Measurements from ENCODE around the gene COL27A1. TPM values are rescaled to one million over a fixed set of nuclear protein-coding genes. Genes with fewer than 3 reads are reported as not detected.

COL27A1 gene
- total and polyA plus RNA-seq, 2 experiments from 2014 or later, result 10.5 to 18.0 TPM

DNA sequence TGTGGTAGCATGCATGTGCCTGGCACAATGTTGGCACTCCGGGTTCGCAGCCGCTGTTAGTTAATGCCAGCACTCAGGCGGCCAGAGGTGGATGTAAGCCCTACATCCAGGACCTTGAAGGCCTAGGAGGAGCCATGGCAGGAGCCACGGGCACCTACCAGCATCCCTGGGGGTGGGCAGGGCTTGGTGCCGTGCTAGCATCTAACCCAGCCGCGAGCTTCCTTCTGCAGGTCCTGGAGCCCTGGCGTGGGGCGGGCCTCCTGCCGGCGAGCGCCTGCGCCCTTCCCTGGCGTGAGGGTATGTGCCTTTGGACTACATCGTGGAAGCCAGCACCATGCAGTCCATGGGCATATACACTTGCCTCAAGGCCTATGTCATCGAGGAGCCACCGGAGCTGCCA is 53.8 kb downstream of the COL27A1 start:
- Mint-ChIP-seq H3K27ac (no peak overlapping the region), H3K9me3 (no peaks in the 10 kb centered on the region)
- no peaks in the 10 kb centered on the region for H3F3A ChIP-seq (replicated peaks; ENCODE audit: low read depth)

More for the DNA sequence above, 53.8 kb downstream of the COL27A1 start:
- no peaks in the 10 kb centered on the region for H3K9me2 ChIP-seq (ENCODE audit: insufficient read depth)
- H3K36me3 Mint-ChIP-seq (ENCODE audit: low read depth), result peaks cover 3% of the 10 kb centered on the region; the same call in 1 of the 3 replicates
- H3K4me3 ChIP-seq, result no peak overlapping the region
- TF ChIP-seq EZH2phosphoT487 (IDR thresholded peaks at IDR 0.05; ENCODE audit: unreplicated experiment) (no peak), NANOG (IDR thresholded peaks at IDR 0.05; ENCODE audit: borderline replicate concordance) (no peak), ZNF331 (CRISPR knock-in tag; IDR thresholded peaks at IDR 0.05; ENCODE audit: low read depth) (no peak), CREB1 (CRISPR knock-in tag; IDR thresholded peaks at IDR 0.05; ENCODE audit: low read depth) (no peak), EZH2 (IDR thresholded peaks at IDR 0.05; ENCODE audit: low read depth, unreplicated experiment) (no peak), POLR2AphosphoS5 (IDR thresholded peaks at IDR 0.05; ENCODE audit: low read depth) (no peak), STAT1 (IDR thresholded peaks at IDR 0.05; ENCODE audit: unreplicated experiment) (no peak), JUNB (IDR thresholded peaks at IDR 0.05; ENCODE audit: unreplicated experiment) (no peak), ZNF114 (CRISPR knock-in tag; IDR thresholded peaks at IDR 0.05) (no peak), ETS1 (IDR thresholded peaks at IDR 0.05) (no peak)
- TF ChIP-seq, protein P1, sequence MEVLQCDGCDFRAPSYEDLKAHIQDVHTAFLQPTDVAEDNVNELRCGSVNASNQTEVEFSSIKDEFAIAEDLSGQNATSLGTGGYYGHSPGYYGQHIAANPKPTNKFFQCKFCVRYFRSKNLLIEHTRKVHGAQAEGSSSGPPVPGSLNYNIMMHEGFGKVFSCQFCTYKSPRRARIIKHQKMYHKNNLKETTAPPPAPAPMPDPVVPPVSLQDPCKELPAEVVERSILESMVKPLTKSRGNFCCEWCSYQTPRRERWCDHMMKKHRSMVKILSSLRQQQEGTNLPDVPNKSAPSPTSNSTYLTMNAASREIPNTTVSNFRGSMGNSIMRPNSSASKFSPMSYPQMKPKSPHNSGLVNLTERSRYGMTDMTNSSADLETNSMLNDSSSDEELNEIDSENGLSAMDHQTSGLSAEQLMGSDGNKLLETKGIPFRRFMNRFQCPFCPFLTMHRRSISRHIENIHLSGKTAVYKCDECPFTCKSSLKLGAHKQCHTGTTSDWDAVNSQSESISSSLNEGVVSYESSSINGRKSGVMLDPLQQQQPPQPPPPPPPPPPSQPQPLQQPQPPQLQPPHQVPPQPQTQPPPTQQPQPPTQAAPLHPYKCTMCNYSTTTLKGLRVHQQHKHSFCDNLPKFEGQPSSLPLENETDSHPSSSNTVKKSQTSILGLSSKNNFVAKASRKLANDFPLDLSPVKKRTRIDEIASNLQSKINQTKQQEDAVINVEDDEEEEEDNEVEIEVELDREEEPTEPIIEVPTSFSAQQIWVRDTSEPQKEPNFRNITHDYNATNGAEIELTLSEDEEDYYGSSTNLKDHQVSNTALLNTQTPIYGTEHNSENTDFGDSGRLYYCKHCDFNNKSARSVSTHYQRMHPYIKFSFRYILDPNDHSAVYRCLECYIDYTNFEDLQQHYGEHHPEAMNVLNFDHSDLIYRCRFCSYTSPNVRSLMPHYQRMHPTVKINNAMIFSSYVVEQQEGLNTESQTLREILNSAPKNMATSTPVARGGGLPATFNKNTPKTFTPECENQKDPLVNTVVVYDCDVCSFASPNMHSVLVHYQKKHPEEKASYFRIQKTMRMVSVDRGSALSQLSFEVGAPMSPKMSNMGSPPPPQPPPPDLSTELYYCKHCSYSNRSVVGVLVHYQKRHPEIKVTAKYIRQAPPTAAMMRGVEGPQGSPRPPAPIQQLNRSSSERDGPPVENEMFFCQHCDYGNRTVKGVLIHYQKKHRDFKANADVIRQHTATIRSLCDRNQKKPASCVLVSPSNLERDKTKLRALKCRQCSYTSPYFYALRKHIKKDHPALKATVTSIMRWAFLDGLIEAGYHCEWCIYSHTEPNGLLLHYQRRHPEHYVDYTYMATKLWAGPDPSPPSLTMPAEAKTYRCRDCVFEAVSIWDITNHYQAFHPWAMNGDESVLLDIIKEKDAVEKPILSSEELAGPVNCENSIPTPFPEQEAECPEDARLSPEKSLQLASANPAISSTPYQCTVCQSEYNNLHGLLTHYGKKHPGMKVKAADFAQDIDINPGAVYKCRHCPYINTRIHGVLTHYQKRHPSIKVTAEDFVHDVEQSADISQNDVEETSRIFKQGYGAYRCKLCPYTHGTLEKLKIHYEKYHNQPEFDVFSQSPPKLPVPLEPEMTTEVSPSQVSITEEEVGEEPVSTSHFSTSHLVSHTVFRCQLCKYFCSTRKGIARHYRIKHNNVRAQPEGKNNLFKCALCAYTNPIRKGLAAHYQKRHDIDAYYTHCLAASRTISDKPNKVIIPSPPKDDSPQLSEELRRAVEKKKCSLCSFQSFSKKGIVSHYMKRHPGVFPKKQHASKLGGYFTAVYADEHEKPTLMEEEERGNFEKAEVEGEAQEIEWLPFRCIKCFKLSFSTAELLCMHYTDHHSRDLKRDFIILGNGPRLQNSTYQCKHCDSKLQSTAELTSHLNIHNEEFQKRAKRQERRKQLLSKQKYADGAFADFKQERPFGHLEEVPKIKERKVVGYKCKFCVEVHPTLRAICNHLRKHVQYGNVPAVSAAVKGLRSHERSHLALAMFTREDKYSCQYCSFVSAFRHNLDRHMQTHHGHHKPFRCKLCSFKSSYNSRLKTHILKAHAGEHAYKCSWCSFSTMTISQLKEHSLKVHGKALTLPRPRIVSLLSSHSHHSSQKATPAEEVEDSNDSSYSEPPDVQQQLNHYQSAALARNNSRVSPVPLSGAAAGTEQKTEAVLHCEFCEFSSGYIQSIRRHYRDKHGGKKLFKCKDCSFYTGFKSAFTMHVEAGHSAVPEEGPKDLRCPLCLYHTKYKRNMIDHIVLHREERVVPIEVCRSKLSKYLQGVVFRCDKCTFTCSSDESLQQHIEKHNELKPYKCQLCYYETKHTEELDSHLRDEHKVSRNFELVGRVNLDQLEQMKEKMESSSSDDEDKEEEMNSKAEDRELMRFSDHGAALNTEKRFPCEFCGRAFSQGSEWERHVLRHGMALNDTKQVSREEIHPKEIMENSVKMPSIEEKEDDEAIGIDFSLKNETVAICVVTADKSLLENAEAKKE (CRISPR knock-in tag; IDR thresholded peaks at IDR 0.05), result no peak
- TF ChIP-seq, protein P2, sequence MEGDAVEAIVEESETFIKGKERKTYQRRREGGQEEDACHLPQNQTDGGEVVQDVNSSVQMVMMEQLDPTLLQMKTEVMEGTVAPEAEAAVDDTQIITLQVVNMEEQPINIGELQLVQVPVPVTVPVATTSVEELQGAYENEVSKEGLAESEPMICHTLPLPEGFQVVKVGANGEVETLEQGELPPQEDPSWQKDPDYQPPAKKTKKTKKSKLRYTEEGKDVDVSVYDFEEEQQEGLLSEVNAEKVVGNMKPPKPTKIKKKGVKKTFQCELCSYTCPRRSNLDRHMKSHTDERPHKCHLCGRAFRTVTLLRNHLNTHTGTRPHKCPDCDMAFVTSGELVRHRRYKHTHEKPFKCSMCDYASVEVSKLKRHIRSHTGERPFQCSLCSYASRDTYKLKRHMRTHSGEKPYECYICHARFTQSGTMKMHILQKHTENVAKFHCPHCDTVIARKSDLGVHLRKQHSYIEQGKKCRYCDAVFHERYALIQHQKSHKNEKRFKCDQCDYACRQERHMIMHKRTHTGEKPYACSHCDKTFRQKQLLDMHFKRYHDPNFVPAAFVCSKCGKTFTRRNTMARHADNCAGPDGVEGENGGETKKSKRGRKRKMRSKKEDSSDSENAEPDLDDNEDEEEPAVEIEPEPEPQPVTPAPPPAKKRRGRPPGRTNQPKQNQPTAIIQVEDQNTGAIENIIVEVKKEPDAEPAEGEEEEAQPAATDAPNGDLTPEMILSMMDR (conservative IDR thresholded peaks at IDR 0.05; ENCODE audit: low read depth in 2 of 2), result no peak
- TF ChIP-seq, protein P3, sequence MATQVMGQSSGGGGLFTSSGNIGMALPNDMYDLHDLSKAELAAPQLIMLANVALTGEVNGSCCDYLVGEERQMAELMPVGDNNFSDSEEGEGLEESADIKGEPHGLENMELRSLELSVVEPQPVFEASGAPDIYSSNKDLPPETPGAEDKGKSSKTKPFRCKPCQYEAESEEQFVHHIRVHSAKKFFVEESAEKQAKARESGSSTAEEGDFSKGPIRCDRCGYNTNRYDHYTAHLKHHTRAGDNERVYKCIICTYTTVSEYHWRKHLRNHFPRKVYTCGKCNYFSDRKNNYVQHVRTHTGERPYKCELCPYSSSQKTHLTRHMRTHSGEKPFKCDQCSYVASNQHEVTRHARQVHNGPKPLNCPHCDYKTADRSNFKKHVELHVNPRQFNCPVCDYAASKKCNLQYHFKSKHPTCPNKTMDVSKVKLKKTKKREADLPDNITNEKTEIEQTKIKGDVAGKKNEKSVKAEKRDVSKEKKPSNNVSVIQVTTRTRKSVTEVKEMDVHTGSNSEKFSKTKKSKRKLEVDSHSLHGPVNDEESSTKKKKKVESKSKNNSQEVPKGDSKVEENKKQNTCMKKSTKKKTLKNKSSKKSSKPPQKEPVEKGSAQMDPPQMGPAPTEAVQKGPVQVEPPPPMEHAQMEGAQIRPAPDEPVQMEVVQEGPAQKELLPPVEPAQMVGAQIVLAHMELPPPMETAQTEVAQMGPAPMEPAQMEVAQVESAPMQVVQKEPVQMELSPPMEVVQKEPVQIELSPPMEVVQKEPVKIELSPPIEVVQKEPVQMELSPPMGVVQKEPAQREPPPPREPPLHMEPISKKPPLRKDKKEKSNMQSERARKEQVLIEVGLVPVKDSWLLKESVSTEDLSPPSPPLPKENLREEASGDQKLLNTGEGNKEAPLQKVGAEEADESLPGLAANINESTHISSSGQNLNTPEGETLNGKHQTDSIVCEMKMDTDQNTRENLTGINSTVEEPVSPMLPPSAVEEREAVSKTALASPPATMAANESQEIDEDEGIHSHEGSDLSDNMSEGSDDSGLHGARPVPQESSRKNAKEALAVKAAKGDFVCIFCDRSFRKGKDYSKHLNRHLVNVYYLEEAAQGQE (IDR thresholded peaks at IDR 0.05; ENCODE audit: unreplicated experiment), result no peak
- H3K36me3 ChIP-seq (ENCODE audit: insufficient read depth), result no peaks in the 10 kb centered on the region
- H3K4me1 Mint-ChIP-seq, result peaks cover 27% of the 10 kb centered on the region
- no peak overlapping the region for H3K4me3 Mint-ChIP-seq
- no peaks in the 10 kb centered on the region for H3K27me3 ChIP-seq (ENCODE audit: insufficient read depth)
- no peaks in the 10 kb centered on the region for H3K79me2 ChIP-seq (replicated peaks; ENCODE audit: insufficient read depth)
- no peak overlapping the region for H3K27ac ChIP-seq (ENCODE audit: low read depth)
- H2AFZ ChIP-seq, result no peak overlapping the region
- no peaks in the 10 kb centered on the region; the same call in 1 of the 2 replicates for H4K20me1 ChIP-seq (replicated peaks; ENCODE audit: insufficient read depth)
- H3K4me1 ChIP-seq (ENCODE audit: insufficient read depth), result no peaks in the 10 kb centered on the region
- DNase-seq (ENCODE audit: low spot score) (no peak), ATAC-seq (no peak)
- no peak overlapping the region for H3K4me2 ChIP-seq
- H3K27me3 Mint-ChIP-seq (ENCODE audit: insufficient read depth, low read depth, poor library complexity), result peaks cover 19% of the 10 kb centered on the region

All from GM23338 (cell line).